ENCODE data around the gene TMEM109.
"Not testable (repeated sequence)": the region's sequence is repeated elsewhere in the genome, so short reads cannot be mapped to it uniquely, and the experiment has no call there.

Gene TMEM109

DNA sequence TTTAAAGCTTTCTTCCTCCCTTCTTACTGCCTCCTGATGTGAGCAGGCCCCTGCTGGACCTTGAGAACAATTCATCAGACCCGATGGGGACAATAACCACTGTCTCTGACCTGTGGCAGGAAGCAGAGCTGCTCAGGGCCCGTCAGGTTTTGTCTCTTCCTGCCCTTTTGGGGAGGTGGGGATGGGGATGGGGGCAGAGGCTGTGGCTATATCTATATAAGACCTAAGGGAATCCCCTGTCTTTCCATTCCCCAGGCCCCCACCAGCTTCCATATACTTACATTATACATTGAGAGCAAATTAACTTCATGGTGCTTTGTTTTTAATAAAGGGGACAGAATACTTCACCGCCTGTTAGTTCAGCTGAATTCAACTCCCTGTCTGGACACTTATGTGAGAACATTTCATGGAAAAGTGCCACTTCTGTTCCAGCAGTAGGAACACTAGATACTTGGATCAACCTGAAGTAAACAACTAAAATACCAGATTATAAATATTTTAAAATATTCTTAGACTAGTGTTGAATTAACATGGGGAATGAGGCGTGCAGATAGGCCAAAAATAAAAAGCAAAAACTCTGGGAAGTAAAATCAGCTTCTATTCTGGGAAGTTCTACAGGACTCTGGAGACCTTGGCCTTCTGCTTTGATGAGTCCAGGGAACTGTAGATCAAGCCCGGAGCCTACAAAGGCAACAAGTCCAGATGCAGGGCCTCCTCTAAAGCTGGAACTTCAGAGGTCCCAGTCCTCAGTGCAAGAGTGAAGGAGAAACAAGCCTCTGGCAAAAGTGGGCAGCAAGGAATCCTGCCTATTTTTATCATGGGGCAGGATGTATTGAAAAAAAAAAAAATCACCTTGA is 35.5 kb upstream of the TMEM109 start:
- no peak for DNase-seq (ENCODE audit: low read depth in 2 of 2)

DNA sequence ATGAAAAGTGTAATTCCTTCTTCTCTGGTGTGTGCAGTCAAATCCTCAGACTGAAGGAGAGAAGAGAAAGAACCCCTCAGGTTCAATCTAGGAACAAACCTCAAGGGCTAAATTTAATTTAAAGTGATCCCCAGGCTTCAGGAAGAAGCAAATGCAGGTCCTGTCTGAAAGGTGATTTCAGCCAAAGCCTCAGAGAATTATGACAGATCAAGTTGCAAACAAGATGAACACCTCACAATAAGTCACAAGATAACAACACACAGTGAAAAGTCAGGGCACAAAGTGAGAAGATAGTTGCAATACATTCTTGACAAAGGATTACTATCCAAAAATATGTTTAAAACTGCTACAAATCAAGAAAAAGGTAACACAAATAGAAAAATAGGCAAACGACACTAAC is 34.9 kb upstream of the TMEM109 start:
- no peak for DNase-seq (ENCODE audit: low read depth in 2 of 2)

GRCh38 chr11:60879971-60880588 is 33.9 kb upstream of the TMEM109 start:
- no peak for DNase-seq (ENCODE audit: low read depth in 2 of 2)

GRCh38 chr11:60880643-60881282 is 33.2 kb upstream of the TMEM109 start:
- no peak for DNase-seq (ENCODE audit: low read depth in 2 of 2)

DNA sequence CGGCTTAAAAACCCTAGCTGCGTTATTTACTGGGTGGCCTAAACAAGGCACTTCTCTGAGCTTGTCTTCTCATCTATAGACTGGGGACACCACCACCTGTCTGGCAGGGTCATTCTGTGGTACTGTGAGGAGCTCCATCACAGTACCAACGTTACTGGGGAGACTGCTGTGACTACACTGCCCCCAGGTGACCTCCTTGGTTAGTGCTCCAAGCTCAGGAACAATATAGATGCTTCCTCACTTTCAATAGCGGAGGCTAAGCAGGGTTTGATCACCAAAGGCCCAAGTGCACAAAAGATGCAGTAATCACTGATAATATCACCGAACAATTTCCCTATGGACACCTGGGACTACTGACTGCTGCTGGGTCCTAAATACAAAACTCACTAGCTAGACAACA is 26.4 kb upstream of the TMEM109 start:
- DNase-seq (ENCODE audit: low read depth in 2 of 2), result peak in 1 of 2 donors; percentile 28

DNA sequence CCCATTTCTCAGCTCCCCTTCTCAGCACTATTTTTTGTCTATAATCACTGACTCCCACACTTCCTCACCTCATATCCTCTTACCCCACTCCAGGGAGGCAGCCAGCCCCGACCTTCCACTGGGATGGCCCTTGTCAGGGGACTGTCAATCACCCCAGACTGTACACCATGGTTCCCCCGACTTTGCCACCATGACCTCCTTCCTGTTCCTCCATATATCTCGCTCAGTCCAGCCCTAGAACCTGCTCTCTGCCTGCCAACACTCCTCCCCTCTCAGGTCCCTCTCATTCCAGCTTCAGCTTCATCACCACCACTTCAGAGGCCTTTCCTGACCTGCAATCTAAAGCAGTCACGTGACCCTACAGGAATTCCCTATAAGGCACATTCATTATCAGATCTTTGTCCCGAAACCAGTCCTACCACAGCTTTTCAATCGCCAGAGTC is 24.1 kb upstream of the TMEM109 start:
- DNase-seq (ENCODE audit: low read depth in 2 of 2), result no peak

DNA sequence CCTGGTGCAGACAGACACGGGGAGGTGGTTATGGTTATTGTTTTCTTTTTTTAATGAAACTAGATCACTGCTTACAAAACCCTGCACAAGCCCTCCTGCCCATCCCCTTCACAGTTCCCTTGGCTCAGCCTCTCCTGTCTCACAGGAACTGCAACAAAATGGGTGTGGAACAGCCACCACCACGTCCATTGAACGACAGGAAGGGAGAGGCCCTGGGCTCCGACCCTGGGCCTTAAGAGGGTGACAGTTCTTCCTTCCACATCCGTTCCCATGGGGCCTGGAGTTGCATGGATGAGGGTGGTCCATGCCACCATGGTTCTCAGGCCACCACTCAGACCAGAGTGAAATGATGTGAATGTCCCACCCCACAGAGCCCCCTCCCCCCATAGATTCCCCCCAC is 23.3 kb upstream of the TMEM109 start:
- no peak for DNase-seq (ENCODE audit: low read depth in 2 of 2)

GRCh38 chr11:60891103-60891741 is 22.7 kb upstream of the TMEM109 start:
- DNase-seq (ENCODE audit: low read depth in 2 of 2), result no peak

GRCh38 chr11:60895687-60896086 is 18.3 kb upstream of the TMEM109 start:
- DNase-seq (ENCODE audit: low read depth in 2 of 2), result no peak

- no peak for DNase-seq (ENCODE audit: low read depth in 2 of 2)
Measured at GRCh38 chr11:60897496-60897895, 16.5 kb upstream of the TMEM109 start.

DNA sequence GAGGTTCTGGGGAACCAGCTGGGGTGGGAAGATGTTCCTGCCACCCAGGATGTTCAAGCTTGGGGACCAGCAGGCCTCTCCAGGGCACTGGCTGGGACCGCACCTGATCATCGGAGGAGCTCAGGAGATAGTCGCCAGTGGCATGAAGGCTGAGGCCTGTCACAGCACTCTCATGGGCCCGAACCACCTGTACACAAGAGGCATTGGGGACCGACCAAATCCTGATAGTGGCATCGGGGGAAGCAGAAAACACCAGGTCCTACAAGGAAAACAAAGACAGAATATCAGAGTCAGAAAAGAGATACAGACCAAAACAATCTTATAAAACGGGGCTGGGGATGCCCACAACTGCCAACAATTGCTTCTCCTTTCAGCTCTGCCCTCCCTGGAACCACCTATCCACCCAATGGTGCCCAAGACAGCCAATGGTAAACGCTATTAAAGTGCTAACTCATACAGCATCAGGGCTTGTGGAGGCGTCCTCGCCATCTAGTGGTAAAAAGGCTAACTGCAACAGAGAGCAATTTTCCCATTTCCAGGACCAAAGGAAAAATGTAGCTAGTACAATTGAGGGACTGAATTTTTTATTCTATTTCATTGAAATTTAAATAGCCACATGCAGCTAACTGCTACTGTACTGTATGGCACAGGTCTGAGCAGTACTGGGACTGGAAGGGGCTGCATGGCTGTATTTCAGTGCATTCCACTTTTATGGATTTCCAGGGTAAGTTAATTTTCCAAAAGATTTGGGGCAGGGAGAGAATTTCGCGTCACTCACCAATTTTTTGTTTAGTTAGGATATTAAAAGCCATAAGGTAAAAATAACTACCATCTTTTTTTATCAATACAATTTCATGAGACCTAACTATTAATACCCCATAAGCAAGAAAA is 14.7 kb upstream of the TMEM109 start:
- no peak for DNase-seq (ENCODE audit: low read depth in 2 of 2)

- DNase-seq (ENCODE audit: low read depth in 2 of 2), result no peak
Measured at GRCh38 chr11:60899977-60900376, 14.0 kb upstream of the TMEM109 start.

GRCh38 chr11:60900673-60901404 is 13.1 kb upstream of the TMEM109 start:
- no peak for DNase-seq (ENCODE audit: low read depth in 2 of 2)

DNA sequence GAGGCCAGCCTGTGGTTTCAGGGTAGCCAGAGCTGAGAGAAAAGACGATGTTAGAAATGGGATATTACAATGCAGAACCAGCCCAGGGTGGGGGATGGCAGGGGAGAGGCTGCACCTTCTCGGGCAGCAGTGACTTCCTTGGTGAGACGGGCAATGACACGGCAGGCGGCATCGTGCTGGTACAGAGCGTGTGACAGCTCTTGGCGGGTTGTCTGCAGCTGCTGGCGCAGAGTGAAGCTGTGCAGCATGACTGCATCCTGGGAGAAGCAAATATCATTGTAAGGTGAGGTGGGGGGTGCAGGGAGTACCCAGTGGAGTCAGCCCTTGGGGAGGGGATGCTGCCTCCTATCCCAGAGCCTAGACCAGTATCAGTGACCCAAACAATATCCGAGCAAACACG is 11.3 kb upstream of the TMEM109 start:
- no peak for DNase-seq (ENCODE audit: low read depth in 2 of 2)

DNA sequence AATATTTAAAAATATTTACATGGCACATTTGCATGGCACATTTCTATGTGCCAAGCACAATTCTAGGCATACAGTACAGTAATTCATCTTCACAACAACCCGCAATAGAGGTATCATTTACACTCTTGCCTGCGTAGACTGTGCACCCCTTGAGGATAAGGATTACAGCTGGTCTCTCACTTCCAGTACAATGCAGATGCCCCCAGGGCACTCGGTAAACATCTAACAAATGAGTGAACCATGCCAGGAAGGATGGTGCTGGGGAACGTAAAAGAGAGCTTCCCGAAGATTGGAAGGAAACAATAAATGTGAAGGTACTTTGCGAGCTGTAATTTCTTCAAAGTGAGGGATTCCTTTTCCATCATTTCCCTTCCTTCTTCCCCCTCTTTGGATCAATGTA is 8.9 kb upstream of the TMEM109 start:
- DNase-seq (ENCODE audit: low read depth in 2 of 2), result no peak

DNA sequence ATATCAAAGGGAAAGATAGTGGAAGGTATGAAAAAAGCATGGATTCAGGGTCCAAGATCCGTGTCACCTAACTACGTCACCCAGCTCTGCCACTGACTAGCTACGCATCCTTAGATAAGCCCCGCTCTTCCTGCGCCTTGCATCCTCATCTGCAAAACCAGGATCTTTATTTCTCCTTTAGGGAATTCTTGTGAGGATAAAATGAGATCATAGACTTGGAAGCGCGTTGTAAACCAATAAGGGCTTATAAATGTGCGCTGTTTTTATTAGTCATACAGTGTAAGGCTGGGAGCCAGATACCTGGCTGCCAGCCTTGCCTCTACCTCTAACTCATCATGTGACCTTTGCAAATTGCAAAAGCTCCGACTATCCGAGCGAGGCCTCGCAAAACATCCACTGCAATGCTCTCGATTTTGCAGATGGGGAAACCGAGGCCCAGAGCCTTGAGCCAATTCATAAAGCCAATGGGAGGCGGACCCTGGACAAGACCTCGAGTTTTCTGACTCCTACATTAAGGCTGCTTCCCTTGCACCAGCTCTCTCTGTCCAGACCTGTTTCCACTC is 8.3 kb upstream of the TMEM109 start:
- DNase-seq (ENCODE audit: low read depth in 2 of 2), result no peak

DNA sequence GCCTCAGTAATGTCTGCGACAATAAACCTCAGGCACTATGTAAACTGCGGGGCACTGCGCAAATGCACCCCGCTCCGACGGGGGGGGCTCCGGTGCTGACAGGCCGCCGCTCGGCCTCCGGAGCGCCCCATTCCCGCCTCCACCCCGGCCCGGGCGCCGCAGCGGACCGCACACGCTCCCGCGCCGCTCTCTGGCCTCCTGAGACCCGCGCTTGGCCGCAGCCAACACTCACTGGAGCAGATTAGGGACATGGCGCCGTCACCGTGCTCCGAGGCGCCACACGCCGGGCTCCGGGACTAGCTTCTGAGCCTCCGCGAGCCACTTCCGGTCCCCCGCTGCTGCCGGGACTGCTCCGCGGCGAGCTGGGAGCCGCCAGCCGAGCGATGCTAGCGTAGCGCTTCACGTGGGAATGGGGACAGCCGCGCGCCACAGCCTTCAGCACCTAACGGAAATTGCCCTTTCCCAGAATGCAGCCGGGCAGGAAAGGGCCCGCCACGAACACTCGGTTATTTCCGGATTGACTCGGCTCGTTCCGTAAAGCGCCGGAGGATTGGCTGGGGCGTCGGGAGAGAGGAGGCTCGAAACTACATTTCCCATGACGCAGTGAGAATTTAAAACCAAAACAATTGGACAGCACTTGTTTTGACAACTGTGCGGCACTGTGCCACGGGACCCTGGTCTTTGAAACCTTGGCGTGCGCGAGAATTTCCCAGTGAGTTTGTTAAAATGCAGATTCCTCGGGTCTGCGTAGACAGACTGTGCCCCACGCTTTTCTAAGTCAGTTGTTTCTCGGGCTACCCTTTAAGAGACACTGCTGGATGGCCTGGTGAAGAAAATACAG is 7.6 kb upstream of the TMEM109 start, which contains the start of gene PRPF19:
Gene PRPF19, minus strand, starts transcription at position 454 of the 841 bp plus-strand sequence. Its CDS starts 203 bp downstream, at position 251.
- peak; percentile 96 to 98 for DNase-seq (ENCODE audit: low read depth in 2 of 2)

DNA sequence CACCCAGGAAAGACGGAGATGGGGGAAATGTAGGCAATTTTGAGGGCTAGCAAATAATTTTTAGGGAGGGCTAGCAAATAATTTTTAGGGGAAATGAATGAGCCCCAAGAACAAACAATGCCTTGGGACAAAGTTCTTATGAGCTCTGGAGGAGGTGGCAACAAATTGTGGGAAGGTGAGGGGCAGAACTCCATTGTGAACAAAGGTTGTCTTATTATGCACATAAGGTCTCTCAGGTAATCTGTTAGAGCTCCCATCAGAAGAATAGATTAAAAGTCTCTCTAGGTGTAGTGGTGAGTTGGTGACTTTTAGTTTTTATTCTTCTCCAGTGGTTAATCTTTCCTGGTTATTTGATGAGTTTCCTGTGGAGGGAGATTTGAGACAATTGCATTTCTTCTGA is 5.2 kb upstream of the TMEM109 start:
- DNase-seq (ENCODE audit: low read depth in 2 of 2), result no peak

DNA sequence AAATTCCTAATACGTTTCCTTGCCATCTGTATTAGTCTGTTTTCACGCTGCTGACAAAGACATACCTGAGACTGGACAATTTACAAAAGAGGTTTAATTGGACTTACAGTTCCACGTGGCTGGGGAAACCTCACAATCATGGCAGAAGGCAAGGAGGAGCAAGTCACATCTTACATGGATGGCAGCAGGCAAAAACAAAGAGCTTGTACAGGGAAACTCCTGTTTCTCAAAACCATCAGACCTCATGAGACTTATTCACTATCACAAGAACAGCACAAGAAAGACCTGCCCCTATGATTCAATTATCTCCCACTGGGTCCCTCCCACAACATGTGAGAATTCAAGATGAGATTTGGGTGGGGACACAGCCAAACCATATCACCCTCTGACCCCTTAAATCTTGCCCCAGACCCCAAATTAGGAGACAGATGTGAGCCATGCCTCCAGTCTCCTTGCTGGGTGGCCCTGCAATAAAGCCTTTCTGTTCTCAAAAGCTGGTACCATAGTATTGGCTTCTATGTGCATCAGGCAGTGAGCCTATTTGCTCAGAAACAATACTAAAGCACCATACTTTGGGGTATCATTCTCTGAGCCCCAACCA is 4.2 kb upstream of the TMEM109 start:
- DNase-seq (ENCODE audit: low read depth in 2 of 2), result not testable (repeated sequence)

Measured in stimulated activated CD8-positive, alpha-beta memory T cell treated with anti-CD3 and anti-CD28 coated beads, Interleukin-7, amount 100 ng/mL, for 1 hour (primary cell).